Stimulated activated CD4-positive, alpha-beta T cell treated with anti-CD3 and anti-CD28 coated beads, Interleukin-1b, Interleukin-23, amount 100 ng/mL, for 24 hours (primary cell): ENCODE measurements around the gene GNG14.
"Not testable (repeated sequence)": the region's sequence is repeated elsewhere in the genome, so short reads cannot be mapped to it uniquely, and the experiment has no call there.

Source experiments
- DNase-seq, 4 experiments: peaks; one replicate each; pipeline ENCODE4 v3.0.0-alpha.2; 2020; ENCODE audit warnings: low read depth in 4 of 4, low spot score in 1 of 4

GNG14 gene

DNA sequence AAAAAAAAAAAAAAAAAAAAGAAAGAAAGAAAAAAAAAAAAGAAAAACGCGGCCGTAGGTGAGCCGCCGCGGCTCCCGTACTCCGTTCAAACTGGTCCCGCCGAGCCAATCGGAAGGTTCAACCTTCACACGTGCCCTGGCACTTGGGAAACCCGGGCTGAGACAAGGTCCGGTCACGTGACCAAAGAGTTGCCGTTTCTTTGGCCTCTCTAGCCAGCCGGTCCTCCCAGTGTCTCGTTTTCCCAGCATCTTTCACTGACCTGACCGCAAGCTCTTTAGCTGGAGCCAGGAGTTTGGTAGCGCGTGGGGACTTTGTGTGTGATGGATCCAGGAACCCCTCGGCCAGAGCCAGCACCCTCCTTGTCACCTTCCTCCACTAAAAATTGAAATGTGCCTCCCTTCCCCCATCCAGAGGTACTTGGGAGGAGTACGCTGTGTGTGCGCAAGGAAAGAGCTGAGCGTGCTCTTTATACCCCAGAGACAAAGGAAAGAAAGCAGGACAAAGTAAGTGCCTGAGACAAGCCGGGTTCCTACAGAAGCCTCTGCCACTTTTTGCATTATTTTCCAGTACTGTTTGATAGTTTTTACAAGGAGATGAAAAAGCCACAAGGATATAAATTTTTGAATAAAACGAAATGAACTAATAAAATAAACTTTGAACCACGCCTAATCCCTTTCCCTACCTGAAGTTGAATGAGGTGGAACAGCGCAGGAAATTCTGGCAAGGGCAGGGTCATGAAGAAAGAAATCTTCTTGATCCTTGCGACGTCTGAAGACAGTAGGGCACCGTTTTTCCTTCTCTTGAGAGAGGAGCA lies 35.0 kb downstream of the GNG14 start:
- DNase-seq: peak; percentile 69 to 89 (median 82)

DNA sequence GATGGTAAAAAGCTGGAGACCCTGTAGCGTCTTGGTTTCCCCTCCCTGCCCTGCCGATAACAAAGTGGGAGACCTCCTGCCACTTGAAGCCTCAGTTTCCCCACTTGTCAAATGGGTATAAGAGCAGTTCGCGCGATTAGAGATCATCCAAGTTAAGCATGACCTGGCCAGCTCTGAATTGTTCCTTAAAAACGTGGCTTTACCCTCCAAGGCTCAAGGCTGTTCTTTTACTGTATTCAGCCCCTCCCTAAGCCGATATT lies 35.5 kb downstream of the GNG14 start:
- no peak for DNase-seq

DNA sequence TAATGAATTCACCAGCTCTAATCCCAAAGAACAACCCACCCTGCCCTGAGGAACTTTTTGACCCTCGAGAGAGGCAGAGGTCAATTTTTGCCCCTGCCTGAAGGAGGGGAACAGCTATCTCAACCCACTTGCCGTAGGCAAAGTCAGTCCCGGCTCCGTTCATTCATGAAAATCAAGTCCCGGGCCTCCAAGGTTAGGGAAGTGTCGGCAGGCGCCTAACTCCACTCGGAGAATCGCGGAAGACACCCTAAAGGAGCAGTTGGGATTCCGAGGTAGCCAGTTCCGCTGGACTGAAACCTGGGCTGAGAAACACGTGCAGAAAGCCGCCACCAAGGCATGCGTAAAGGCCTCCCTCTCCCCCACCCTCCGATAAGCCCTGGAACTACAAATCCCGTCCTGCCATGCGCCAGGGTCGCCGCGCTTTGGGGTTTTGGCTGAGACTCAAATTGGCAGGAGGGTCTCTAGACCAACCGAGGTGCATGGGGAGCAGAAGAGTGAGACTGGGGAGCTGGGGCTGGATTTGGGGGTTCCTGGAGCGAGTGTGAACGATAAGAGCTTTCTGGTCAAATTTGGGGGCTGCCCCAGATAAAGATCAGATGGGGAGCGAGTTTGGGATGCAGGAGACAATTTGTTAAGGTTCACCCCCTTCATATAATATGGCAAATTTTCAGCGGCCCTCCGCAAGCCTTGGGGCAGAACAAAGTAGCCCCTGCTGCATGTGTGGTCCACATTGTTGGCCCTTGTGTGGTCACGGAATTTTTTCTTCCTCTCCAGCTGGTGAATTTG lies 36.0 kb downstream of the GNG14 start, which contains the start of gene TNPO2:
TNPO2 (minus strand) TSS at position 292 of the 786 bp plus-strand sequence. CDS start 2,955 bp downstream, outside the sequence.
- DNase-seq: peak; percentile 52 to 72 (median 60)

DNA sequence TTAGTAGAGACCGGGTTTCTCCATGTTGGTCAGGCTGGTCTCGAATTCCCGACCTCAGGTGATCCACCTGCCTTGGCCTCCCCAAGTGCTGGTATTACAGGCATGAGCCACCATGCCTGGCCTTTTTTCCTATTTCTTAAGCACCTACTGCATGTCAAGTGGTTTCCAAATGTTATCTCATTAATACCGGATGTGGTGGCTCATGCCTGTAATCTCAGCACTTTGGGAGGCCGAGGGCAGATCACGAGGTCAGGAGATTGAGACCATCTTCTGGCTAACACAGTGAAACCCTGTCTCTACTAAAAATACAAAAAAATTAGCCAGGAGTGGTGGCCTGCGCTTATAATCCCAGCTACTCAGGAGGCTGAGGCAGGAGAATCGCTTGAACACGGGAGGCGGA lies 37.8 kb downstream of the GNG14 start:
- DNase-seq: not testable (repeated sequence)

DNA sequence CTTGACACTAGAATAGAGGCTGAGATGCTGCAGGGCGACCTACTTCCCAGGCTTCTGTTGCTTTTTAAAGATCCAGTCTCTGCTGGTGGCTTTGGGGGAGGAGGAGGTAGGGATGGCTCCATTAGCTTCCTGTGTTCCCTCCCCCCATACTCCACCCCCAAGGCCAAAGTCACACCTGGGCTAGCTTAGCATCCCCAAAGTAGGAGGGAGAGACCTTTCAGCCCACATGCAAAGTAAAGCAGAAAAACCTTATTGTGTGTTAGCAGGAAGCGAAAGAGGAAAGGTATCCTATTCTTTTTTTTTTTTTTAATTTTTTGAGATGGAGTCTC lies 39.2 kb downstream of the GNG14 start:
- no peak for DNase-seq

DNA sequence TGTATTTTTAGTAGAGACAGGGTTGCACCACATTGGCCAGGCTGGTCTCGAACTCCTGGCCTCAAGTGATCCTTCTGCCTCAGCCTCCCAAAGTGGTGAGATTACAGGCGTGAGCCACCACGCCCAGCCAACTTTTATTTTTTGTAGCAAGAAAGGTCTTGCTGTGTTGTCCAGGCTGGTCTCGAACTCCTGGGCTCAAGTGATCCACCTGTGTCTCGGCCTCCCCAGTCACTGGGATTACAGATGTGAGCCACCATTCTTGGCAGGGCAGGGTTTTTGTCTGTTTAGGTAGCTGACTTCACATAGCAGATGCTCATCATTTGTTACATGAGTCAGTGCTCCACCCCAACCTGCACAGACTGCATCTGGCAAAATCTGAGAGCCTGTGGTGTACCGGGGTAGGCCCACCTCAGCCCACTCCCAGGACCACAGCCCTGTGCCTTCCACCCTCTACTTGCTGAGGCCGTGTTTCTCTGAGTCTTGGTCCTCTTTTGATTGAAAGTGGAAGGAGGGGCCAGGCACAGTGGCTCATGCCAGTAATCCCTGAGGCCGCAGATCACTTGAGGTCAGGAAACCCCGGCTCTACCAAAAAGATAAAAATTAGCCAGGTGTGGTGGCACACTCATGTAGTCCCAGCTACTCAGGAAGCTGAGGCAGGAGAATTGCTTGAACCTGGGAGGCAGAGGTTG lies 40.1 kb downstream of the GNG14 start:
- DNase-seq: no peak

DNA sequence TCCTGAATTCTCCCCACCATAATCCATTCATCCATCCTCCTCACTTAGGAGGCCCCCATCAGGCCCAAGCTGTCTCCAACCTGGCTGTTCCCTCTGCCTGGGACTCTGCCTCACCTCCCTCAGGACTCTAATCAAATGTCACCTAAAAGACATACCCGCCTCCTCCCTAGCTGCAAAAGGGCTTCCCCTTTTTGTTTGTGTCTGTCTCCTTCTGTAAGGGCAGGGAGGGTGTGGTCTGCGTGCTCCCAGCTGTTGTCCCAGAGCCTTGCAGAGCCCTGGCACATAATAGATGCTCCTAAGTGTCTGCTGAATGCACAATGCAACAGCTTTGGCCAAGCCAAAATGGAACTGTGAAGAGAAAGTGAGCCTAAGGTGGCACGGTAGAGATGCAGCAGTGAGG lies 42.3 kb downstream of the GNG14 start:
- DNase-seq: no peak

DNA sequence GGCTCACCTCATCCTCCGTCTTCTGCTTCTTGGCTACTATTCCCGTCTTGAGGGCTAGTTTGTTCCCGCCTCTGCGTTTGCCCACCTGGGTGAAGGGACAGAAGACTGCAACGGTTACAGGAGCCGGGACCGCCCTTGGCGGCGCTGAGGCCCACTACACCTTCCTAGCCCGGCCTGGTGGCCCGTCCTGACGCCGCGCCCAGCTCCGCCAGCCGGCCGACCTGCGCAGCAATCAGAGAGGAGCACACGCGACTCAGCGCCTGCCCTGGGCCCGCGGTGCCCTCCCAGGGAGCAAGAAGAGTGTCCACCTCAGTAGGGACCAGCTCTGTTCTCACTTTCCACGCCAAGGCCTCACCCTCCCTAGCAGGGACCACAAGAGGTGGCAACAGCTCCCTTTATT lies 43.5 kb downstream of the GNG14 start:
- no peak for DNase-seq

DNA sequence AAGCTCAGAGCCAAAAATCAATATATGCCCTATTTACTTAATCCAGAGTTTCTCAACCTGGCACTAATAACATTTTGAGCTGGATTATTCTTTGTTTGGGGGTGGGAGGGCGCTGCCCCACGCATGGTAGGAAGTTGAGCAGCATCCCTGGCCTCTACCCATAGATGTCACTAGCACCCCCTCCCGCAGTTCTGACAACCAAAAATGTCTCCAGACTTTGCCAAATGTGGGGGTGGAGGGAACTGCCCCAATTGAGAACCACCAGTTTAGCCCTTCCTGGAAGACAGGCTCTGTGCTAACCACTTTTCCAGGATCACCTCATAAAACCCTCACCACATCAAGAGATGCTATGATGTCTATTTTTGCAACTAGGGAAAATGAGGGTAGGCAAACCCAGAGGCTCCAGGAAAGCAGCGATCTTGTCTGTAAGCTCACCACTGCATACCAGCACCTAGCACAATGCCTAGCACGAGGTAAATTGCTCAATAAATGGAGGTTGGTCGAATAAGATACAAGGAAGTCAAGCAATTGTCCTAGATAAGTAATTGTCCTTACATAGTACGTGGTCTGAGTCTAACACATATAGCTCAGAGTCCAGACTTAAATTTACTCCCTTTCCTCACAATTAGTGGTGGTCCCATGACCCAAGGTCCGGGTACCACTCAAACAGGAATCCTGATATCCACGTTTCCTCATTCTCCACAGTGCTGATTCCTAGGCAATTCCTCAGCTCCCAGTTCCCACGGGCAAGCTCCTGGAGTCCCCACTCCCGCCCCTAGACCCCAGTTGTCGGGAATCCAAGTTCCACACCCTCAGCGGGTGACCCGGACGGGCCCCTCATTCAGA lies 45.8 kb downstream of the GNG14 start:
- peak in 2 of 4 experiments; percentile 26 to 55 for DNase-seq

DNA sequence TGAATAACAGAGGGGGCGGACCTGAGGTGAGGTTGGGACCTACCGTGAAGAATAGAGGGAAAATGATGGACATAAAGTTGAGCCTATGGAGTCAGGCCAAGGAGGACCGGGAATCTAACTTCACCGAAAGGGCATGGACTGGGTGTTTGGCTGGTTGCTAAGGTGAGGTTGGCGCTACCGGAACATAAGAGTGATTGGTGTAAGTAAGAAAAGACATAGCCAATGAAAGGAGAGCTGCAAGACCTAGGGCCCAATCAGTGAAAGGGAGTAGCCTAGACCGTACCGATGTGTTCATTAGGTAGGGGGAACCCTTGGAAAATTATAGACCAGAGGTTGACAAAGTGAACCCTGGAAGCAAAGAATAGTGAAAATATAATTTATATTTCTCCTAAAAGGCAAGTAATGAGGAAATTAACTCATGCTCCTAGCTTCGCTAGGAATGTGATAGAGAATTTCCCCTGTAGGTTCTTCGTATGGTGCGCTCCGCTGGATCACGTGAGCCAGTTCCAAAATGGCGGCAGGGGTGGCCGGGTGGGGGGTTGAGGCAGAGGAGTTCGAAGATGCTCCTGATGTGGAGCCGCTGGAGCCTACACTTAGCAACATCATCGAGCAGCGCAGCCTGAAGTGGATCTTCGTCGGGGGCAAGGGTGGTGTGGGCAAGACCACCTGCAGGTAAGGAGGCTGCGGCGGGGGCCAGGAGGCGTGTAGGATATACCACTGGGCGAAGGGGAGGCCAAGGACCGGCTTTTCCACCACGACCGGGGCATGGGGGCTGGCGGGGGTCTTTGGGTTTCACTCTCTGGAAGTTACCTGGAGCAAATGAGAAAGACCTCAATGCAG lies 49.4 kb downstream of the GNG14 start, which contains the start of gene GET3:
GET3 (plus strand) TSS at position 503 of the 840 bp plus-strand sequence; CDS start at position 512, 9 bp downstream.
- DNase-seq: peak; percentile 55 to 66 (median 59)

DNA sequence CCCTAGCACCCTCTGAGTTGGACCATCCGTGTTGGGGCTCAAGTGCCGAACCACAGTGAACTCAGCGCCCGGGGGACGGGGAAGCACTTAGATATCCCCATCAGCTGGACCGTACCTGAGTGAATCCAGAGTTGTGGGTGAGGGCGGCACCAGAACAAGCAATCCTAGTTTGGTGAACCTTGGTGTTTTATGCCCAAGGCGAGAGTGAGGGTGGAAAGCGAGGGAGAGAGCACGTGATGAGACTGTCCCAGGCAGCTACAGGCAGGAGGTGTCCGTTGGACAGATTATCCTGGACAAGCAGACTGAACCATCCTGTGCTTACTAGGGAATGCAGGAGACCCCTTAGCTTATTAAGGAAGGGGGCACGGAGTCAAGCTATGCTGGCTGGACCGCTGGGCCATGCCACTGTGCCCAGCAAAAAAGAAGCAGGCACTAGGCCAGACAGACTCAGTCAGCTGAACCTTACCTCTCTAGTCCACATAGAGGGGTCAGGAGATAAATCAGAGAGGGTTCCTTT lies 50.1 kb downstream of the GNG14 start:
- no peak for DNase-seq
